HepG2 (cell line): ENCODE data around the gene IGDCC3. TPM values are rescaled to one million over a fixed set of nuclear protein-coding genes. Genes with fewer than 3 reads are reported as not detected.

Experiments
- ATF1 ChIP-seq: IDR thresholded peaks from 2 replicates; pipeline ENCODE4 v1.6.1; 2016; ENCODE audit warnings: mild to moderate bottlenecking, control low read depth
- ATF5 ChIP-seq: sonication (generic); formaldehyde crosslinking; IDR thresholded peaks from 2 replicates; pipeline ENCODE4 v1.4.0; 2020; ENCODE audit warnings: mild to moderate bottlenecking, low read depth, missing genetic modification reagents
- ELF4 ChIP-seq: sonication (generic); formaldehyde crosslinking; IDR thresholded peaks from 2 replicates; pipeline ENCODE4 v1.5.0; 2020; ENCODE audit warnings: missing genetic modification reagents, mild to moderate bottlenecking, moderate library complexity, borderline replicate concordance
- FOXK2 ChIP-seq: fragments of 450-650 bp; IDR thresholded peaks from 2 replicates; pipeline ENCODE4 v1.6.1; 2016
- MXI1 ChIP-seq: IDR thresholded peaks from 3 replicates; pipeline ENCODE4 v1.6.1; 2012; ENCODE audit warnings: low read depth, low read length, inconsistent platforms, borderline replicate concordance
- NKX3-1 ChIP-seq: sonication (generic); formaldehyde crosslinking; IDR thresholded peaks from 2 replicates; pipeline ENCODE4 v1.5.0; 2020; ENCODE audit warnings: missing genetic modification reagents
- NPAS2 ChIP-seq: sonication (generic); formaldehyde crosslinking; IDR thresholded peaks from 2 replicates; pipeline ENCODE4 v1.8.0; 2022; ENCODE audit warnings: mild to moderate bottlenecking, missing genetic modification reagents, borderline replicate concordance
- RBAK ChIP-seq: sonication (generic); formaldehyde crosslinking; IDR thresholded peaks from 2 replicates; pipeline ENCODE4 v1.5.1; 2020; ENCODE audit warnings: mild to moderate bottlenecking, missing genetic modification reagents
- RNF2 ChIP-seq: fragments of 450-650 bp; conservative IDR thresholded peaks from 2 replicates; pipeline ENCODE4 v1.6.1; 2016; ENCODE audit warnings: low read depth
- ZBTB38 ChIP-seq: sonication (generic); formaldehyde crosslinking; IDR thresholded peaks from 2 replicates; pipeline ENCODE4 v1.5.1; 2020; ENCODE audit warnings: mild to moderate bottlenecking, missing genetic modification reagents
- ZC3H13 ChIP-seq: sonication (generic); formaldehyde crosslinking; IDR thresholded peaks from 2 replicates; pipeline ENCODE4 v1.8.1; 2023; ENCODE audit warnings: mild to moderate bottlenecking, missing genetic modification reagents, moderate library complexity
- ZFP36L2 ChIP-seq: sonication (generic); formaldehyde crosslinking; IDR thresholded peaks from 2 replicates; pipeline ENCODE4 v1.4.0; 2020; ENCODE audit warnings: missing genetic modification reagents
- ZMAT3 ChIP-seq: sonication (generic); formaldehyde crosslinking; conservative IDR thresholded peaks from 2 replicates; pipeline ENCODE4 v1.7.0; 2021; ENCODE audit warnings: missing genetic modification reagents
- ZMAT5 ChIP-seq: sonication (generic); formaldehyde crosslinking; IDR thresholded peaks from 2 replicates; pipeline ENCODE4 v1.5.0; 2020; ENCODE audit warnings: mild to moderate bottlenecking, low read depth, missing genetic modification reagents, borderline replicate concordance
- ZNF33B ChIP-seq: sonication (generic); formaldehyde crosslinking; IDR thresholded peaks from 2 replicates; pipeline ENCODE4 v1.5.1; 2020; ENCODE audit warnings: mild to moderate bottlenecking, missing genetic modification reagents
- polyA plus RNA-seq, 8 experiments: library from polyadenylated mRNA; depleted of rRNA in 3 of 8; stranded (reverse) in 7 of 8; unstranded in 1 of 8; fragments of >200 nt; fragmentation: Illumina TruSeq in 4 of 8; extraction: Trizol in 4 of 8; gene quantifications; 2 replicates each; pipeline versions ENCODE4 v1.2.1 to v1.2.3, GENCODE V29; 2011 to 2016; ENCODE audit warnings: low read depth in 4 of 8, missing spikeins in 1 of 8, mixed read lengths in 1 of 8; ENCODE audit not compliant: insufficient read depth in 1 of 8
- total RNA-seq, 5 experiments: library from RNA; depleted of rRNA; stranded (reverse); fragments of >200 nt; fragmentation: Illumina TruSeq; extraction: Trizol; gene quantifications; 2 replicates each; pipeline ENCODE4 v1.2.3, GENCODE V29; 2016; ENCODE audit warnings: low read depth in 1 of 5
- TF ChIP-seq, protein P1 (sequence below): sonication (generic); formaldehyde crosslinking; IDR thresholded peaks from one replicate; pipeline ENCODE4 v1.5.1; 2020; ENCODE audit warnings: mild to moderate bottlenecking, missing genetic modification reagents; ENCODE audit errors: not compliant biosample characterization
- TF ChIP-seq, protein P2 (sequence below): sonication (generic); formaldehyde crosslinking; conservative IDR thresholded peaks from 2 replicates; pipeline ENCODE4 v1.4.0; 2020; ENCODE audit warnings: mild to moderate bottlenecking, missing genetic modification reagents, moderate library complexity

The IGDCC3 gene
- total and polyA plus RNA-seq, 2 of the 13 experiments (the other 11 are each of a cell fraction or from before 2014, with no cell fraction given): 30.1 to 51.8 TPM

DNA sequence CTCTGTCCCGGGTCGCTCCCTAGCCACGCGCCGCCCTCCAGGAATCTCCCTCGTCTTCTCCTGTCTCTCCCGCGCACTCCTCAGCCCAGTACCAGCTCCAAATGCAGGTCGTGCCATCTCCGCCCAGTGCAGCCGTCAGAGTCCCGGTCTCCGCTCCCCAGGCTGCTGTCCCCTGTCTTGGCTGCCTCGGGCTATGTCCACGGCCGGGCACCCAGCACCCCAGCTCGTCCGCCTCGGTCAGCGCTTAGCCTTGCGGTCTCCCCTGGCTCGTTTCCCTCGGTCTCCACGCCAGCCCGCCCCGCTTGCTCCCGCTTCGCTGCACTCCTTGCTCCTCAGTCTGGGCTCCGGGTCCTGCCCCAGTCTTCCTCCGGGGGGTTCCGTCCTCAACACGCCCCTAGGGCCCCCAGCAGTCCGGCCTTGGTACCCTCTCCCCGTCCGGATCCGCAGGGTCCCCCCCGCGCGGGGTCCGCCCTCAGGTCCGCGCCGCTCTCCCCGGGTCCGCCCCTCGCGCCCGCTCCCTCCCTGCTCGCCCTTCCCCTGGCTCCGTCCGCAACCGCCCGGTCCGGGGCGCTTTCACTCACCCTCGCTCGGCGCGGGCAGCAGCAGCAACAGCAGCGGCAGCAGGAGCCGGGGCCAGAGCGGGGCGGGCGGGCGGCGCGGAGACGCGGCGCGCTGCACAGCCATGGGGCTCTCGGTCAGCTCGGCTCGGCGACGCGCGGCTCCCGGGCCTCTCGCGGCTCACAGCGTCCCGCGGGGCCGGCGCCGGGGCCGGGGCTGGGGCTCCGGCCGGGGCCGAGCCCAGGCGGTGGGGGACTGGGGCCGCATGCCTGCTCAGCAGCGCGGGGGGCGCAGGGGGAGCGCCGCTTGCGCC is 462 bp downstream of the IGDCC3 start (continued):
- TF ChIP-seq, protein P1, sequence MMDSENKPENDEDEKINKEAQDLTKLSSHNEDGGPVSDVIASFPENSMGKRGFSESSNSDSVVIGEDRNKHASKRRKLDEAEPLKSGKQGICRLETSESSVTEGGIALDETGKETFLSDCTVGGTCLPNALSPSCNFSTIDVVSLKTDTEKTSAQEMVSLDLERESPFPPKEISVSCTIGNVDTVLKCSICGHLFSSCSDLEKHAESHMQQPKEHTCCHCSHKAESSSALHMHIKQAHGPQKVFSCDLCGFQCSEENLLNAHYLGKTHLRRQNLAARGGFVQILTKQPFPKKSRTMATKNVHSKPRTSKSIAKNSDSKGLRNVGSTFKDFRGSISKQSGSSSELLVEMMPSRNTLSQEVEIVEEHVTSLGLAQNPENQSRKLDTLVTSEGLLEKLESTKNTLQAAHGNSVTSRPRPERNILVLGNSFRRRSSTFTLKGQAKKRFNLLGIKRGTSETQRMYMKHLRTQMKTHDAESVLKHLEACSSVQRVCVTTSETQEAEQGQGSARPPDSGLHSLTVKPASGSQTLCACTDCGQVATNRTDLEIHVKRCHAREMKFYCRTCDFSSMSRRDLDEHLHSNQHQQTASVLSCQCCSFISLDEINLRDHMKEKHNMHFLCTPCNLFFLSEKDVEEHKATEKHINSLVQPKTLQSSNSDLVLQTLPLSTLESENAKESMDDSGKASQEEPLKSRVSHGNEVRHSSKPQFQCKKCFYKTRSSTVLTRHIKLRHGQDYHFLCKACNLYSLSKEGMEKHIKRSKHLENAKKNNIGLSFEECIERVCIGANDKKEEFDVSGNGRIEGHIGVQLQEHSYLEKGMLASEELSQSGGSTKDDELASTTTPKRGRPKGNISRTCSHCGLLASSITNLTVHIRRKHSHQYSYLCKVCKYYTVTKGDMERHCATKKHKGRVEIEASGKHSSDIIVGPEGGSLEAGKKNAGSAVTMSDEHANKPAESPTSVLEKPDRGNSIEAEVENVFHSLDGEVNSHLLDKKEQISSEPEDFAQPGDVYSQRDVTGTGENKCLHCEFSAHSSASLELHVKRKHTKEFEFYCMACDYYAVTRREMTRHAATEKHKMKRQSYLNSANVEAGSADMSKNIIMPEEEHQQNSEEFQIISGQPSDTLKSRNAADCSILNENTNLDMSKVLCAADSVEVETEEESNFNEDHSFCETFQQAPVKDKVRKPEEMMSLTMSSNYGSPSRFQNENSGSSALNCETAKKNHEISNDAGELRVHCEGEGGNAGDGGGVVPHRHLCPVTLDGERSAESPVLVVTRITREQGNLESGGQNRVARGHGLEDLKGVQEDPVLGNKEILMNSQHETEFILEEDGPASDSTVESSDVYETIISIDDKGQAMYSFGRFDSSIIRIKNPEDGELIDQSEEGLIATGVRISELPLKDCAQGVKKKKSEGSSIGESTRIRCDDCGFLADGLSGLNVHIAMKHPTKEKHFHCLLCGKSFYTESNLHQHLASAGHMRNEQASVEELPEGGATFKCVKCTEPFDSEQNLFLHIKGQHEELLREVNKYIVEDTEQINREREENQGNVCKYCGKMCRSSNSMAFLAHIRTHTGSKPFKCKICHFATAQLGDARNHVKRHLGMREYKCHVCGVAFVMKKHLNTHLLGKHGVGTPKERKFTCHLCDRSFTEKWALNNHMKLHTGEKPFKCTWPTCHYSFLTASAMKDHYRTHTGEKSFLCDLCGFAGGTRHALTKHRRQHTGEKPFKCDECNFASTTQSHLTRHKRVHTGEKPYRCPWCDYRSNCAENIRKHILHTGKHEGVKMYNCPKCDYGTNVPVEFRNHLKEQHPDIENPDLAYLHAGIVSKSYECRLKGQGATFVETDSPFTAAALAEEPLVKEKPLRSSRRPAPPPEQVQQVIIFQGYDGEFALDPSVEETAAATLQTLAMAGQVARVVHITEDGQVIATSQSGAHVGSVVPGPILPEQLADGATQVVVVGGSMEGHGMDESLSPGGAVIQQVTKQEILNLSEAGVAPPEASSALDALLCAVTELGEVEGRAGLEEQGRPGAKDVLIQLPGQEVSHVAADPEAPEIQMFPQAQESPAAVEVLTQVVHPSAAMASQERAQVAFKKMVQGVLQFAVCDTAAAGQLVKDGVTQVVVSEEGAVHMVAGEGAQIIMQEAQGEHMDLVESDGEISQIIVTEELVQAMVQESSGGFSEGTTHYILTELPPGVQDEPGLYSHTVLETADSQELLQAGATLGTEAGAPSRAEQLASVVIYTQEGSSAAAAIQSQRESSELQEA: no peak
- TF ChIP-seq NKX3-1 (0 out of 2 replicates have a peak, but pooled peaks have one; percentile 18), RNF2 (no peak), FOXK2 (no peak), ATF1 (no peak), MXI1 (0 out of 3 replicates have a peak, but pooled peaks have one; percentile 35), ELF4 (no peak), ATF5 (CRISPR knock-in tag) (no peak), ZMAT3 (CRISPR knock-in tag) (no peak; the same call in 1 of the 2 replicates), NPAS2 (no peak), ZMAT5 (CRISPR knock-in tag) (no peak), ZBTB38 (CRISPR knock-in tag) (no peak), ZFP36L2 (CRISPR knock-in tag) (no peak), ZNF33B (CRISPR knock-in tag) (no peak), ZC3H13 (CRISPR knock-in tag) (no peak), RBAK (no peak)
- TF ChIP-seq, protein P2, sequence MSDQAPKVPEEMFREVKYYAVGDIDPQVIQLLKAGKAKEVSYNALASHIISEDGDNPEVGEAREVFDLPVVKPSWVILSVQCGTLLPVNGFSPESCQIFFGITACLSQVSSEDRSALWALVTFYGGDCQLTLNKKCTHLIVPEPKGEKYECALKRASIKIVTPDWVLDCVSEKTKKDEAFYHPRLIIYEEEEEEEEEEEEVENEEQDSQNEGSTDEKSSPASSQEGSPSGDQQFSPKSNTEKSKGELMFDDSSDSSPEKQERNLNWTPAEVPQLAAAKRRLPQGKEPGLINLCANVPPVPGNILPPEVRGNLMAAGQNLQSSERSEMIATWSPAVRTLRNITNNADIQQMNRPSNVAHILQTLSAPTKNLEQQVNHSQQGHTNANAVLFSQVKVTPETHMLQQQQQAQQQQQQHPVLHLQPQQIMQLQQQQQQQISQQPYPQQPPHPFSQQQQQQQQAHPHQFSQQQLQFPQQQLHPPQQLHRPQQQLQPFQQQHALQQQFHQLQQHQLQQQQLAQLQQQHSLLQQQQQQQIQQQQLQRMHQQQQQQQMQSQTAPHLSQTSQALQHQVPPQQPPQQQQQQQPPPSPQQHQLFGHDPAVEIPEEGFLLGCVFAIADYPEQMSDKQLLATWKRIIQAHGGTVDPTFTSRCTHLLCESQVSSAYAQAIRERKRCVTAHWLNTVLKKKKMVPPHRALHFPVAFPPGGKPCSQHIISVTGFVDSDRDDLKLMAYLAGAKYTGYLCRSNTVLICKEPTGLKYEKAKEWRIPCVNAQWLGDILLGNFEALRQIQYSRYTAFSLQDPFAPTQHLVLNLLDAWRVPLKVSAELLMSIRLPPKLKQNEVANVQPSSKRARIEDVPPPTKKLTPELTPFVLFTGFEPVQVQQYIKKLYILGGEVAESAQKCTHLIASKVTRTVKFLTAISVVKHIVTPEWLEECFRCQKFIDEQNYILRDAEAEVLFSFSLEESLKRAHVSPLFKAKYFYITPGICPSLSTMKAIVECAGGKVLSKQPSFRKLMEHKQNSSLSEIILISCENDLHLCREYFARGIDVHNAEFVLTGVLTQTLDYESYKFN (CRISPR knock-in tag): 0 out of 2 replicates have a peak, but pooled peaks have one; percentile 31
